ENCODE results near the gene ABLIM1.

GRCh38 chr10:114648368-114648767, 9.7 kb downstream of the ABLIM1 start:
- TF ChIP-seq CTCF (IDR thresholded peaks at IDR 0.05; ENCODE audit: low read depth, low read length) (no peak), EZH2phosphoT487 (IDR thresholded peaks at IDR 0.05; ENCODE audit: low read depth) (no peak)
